K562 (cell line): ENCODE results near the gene GNA14. TPM values are rescaled to one million over a fixed set of nuclear protein-coding genes. Genes with fewer than 3 reads are reported as not detected.

Experiments used
- MYC ChIP-seq, 2 experiments: fragments of 250-450 bp in 1 of 2; sonication (Bioruptor Pico) in 1 of 2; IDR thresholded peaks; 2 replicates each; pipeline versions ENCODE4 v1.5.1 to v1.6.1; 2012 to 2021; ENCODE audit warnings: low read depth in 2 of 2, borderline replicate concordance in 1 of 2, improper control_type of control experiment in 1 of 2, low read length in 1 of 2, mild to moderate bottlenecking in 1 of 2, moderate library complexity in 1 of 2
- TFAM ChIP-seq: fragments of 250-450 bp; sonication (Bioruptor Pico); conservative IDR thresholded peaks from 2 replicates; pipeline ENCODE4 v1.5.0; 2021; ENCODE audit warnings: mild to moderate bottlenecking, moderate library complexity
- ZNF175 ChIP-seq: fragments of 200-800 bp; sonication (Bioruptor generic); IDR thresholded peaks from 2 replicates; pipeline ENCODE4 v1.6.1; 2016; ENCODE audit warnings: low read depth, mild to moderate bottlenecking, missing genetic modification characterization, missing compliant biosample characterization
- ZNF445 ChIP-seq: fragments of 250-450 bp; sonication (Bioruptor Pico); IDR thresholded peaks from 2 replicates; pipeline ENCODE4 v1.4.0; 2020; ENCODE audit warnings: low read depth, mild to moderate bottlenecking, moderate library complexity
- ZNF778 ChIP-seq: fragments of 450-650 bp; formaldehyde crosslinking; IDR thresholded peaks from 2 replicates; pipeline ENCODE4 v1.4.0; 2020; ENCODE audit warnings: mild to moderate bottlenecking, moderate library complexity
- polyA plus RNA-seq, 8 experiments: library from polyadenylated mRNA; depleted of rRNA in 4 of 8; stranded (reverse) in 5 of 8; unstranded in 3 of 8; fragments of >200 nt; fragmentation: Nextera tagmentation in 2 of 8; fragmentation: Illumina TruSeq in 1 of 8; extraction: Ambion mirVana in 2 of 8; extraction: Trizol in 1 of 8; gene quantifications; 2 replicates each; pipeline versions ENCODE4 v1.2.1 to v1.2.3, GENCODE V29; 2011 to 2014; ENCODE audit warnings: inconsistent platforms in 1 of 8, missing spikeins in 1 of 8
- total RNA-seq, 7 experiments: library from RNA; depleted of rRNA in 6 of 7; stranded (reverse); fragments of >200 nt in 6 of 7; fragmentation: Illumina TruSeq in 2 of 7; extraction: Trizol in 2 of 7; gene quantifications; 2 replicates each; pipeline versions ENCODE4 v1.2.1 to v1.2.3, GENCODE V29; 2011 to 2021; ENCODE audit warnings: low replicate concordance in 1 of 7
- TF ChIP-seq, protein P1 (sequence below): sonication (generic); formaldehyde crosslinking; IDR thresholded peaks from 2 replicates; pipeline ENCODE4 v1.8.0; 2023; ENCODE audit warnings: mild to moderate bottlenecking, missing genetic modification reagents
- TF ChIP-seq, protein P2 (sequence below): fragments of 450-650 bp; formaldehyde crosslinking; IDR thresholded peaks from 2 replicates; pipeline ENCODE4 v1.4.0; 2022; ENCODE audit warnings: missing genetic modification characterization
- TF ChIP-seq, protein P3 (sequence below): fragments of 450-650 bp; IDR thresholded peaks from 2 replicates; pipeline ENCODE4 v1.6.1; 2016; ENCODE audit warnings: low read depth

The GNA14 gene
- total and polyA plus RNA-seq, 9 of the 15 experiments (the other 6 are each of a cell fraction or from before 2014, with no cell fraction given), result 0.03 to 0.11 (median 0.03) TPM; not detected in 6

DNA sequence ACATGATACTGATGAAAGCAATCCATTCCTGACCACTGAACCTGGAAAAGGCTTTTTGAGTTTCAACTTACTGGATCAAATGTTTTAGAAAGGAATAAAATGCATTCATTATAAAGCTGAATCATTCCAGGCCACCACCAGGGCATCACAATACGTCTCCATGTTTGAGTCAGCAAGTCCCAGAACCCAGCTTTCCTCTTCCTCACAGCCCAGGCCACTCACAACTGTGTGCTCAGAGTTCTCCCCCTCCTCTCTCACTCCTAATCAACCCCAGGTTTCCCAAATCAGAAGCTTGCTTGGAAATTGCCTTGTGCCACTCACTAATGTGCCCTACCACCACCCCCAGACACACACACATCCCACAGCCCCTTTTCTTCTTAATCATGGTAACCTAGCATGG lies 91.7 kb downstream of the GNA14 start (continued):
- TF ChIP-seq MYC (IDR thresholded peaks at IDR 0.05; ENCODE audit: low read depth, low read length) (no peak), MYC (CRISPR knock-in tag; IDR thresholded peaks at IDR 0.05; ENCODE audit: borderline replicate concordance, low read depth) (no peak), ZNF445 (no peak), ZNF175 (CRISPR knock-in tag) (no peak), ZNF778 (CRISPR knock-in tag) (no peak), TFAM (CRISPR knock-in tag) (no peak)
- TF ChIP-seq, protein P1, sequence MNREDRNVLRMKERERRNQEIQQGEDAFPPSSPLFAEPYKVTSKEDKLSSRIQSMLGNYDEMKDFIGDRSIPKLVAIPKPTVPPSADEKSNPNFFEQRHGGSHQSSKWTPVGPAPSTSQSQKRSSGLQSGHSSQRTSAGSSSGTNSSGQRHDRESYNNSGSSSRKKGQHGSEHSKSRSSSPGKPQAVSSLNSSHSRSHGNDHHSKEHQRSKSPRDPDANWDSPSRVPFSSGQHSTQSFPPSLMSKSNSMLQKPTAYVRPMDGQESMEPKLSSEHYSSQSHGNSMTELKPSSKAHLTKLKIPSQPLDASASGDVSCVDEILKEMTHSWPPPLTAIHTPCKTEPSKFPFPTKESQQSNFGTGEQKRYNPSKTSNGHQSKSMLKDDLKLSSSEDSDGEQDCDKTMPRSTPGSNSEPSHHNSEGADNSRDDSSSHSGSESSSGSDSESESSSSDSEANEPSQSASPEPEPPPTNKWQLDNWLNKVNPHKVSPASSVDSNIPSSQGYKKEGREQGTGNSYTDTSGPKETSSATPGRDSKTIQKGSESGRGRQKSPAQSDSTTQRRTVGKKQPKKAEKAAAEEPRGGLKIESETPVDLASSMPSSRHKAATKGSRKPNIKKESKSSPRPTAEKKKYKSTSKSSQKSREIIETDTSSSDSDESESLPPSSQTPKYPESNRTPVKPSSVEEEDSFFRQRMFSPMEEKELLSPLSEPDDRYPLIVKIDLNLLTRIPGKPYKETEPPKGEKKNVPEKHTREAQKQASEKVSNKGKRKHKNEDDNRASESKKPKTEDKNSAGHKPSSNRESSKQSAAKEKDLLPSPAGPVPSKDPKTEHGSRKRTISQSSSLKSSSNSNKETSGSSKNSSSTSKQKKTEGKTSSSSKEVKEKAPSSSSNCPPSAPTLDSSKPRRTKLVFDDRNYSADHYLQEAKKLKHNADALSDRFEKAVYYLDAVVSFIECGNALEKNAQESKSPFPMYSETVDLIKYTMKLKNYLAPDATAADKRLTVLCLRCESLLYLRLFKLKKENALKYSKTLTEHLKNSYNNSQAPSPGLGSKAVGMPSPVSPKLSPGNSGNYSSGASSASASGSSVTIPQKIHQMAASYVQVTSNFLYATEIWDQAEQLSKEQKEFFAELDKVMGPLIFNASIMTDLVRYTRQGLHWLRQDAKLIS (CRISPR knock-in tag), result no peak
- TF ChIP-seq, protein P2, sequence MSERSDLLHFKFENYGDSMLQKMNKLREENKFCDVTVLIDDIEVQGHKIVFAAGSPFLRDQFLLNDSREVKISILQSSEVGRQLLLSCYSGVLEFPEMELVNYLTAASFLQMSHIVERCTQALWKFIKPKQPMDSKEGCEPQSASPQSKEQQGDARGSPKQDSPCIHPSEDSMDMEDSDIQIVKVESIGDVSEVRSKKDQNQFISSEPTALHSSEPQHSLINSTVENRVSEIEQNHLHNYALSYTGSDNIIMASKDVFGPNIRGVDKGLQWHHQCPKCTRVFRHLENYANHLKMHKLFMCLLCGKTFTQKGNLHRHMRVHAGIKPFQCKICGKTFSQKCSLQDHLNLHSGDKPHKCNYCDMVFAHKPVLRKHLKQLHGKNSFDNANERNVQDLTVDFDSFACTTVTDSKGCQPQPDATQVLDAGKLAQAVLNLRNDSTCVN, result no peak
- TF ChIP-seq, protein P3, sequence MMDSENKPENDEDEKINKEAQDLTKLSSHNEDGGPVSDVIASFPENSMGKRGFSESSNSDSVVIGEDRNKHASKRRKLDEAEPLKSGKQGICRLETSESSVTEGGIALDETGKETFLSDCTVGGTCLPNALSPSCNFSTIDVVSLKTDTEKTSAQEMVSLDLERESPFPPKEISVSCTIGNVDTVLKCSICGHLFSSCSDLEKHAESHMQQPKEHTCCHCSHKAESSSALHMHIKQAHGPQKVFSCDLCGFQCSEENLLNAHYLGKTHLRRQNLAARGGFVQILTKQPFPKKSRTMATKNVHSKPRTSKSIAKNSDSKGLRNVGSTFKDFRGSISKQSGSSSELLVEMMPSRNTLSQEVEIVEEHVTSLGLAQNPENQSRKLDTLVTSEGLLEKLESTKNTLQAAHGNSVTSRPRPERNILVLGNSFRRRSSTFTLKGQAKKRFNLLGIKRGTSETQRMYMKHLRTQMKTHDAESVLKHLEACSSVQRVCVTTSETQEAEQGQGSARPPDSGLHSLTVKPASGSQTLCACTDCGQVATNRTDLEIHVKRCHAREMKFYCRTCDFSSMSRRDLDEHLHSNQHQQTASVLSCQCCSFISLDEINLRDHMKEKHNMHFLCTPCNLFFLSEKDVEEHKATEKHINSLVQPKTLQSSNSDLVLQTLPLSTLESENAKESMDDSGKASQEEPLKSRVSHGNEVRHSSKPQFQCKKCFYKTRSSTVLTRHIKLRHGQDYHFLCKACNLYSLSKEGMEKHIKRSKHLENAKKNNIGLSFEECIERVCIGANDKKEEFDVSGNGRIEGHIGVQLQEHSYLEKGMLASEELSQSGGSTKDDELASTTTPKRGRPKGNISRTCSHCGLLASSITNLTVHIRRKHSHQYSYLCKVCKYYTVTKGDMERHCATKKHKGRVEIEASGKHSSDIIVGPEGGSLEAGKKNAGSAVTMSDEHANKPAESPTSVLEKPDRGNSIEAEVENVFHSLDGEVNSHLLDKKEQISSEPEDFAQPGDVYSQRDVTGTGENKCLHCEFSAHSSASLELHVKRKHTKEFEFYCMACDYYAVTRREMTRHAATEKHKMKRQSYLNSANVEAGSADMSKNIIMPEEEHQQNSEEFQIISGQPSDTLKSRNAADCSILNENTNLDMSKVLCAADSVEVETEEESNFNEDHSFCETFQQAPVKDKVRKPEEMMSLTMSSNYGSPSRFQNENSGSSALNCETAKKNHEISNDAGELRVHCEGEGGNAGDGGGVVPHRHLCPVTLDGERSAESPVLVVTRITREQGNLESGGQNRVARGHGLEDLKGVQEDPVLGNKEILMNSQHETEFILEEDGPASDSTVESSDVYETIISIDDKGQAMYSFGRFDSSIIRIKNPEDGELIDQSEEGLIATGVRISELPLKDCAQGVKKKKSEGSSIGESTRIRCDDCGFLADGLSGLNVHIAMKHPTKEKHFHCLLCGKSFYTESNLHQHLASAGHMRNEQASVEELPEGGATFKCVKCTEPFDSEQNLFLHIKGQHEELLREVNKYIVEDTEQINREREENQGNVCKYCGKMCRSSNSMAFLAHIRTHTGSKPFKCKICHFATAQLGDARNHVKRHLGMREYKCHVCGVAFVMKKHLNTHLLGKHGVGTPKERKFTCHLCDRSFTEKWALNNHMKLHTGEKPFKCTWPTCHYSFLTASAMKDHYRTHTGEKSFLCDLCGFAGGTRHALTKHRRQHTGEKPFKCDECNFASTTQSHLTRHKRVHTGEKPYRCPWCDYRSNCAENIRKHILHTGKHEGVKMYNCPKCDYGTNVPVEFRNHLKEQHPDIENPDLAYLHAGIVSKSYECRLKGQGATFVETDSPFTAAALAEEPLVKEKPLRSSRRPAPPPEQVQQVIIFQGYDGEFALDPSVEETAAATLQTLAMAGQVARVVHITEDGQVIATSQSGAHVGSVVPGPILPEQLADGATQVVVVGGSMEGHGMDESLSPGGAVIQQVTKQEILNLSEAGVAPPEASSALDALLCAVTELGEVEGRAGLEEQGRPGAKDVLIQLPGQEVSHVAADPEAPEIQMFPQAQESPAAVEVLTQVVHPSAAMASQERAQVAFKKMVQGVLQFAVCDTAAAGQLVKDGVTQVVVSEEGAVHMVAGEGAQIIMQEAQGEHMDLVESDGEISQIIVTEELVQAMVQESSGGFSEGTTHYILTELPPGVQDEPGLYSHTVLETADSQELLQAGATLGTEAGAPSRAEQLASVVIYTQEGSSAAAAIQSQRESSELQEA, result no peak
